ENCODE data around the gene MS4A6A. TPM values are rescaled to one million over a fixed set of nuclear protein-coding genes. Genes with fewer than 3 reads are reported as not detected.
A peak's percentile ranks its signal among the peaks of the same experiment; 100 is the strongest.

The MS4A6A gene
- total and polyA plus RNA-seq, 9 of the 15 experiments (the other 6 are each of a cell fraction or from before 2014, with no cell fraction given) = 0.57 to 9.5 (median 4.2) TPM

GRCh38 chr11:60193687-60194433 lies 11.0 kb upstream of the MS4A6A start:
- Histone ChIP-seq H3K9ac (ENCODE audit: insufficient read depth in 1 of 2, low read depth in 2 of 2, low read length in 2 of 2) (peak overlapping the region in 1 of 2 experiments; percentile 37; a peak in 2 of 4 replicates), H3K27ac (ENCODE audit: extremely low read depth, low read depth, low read length) (peak overlapping the region; percentile 84), H3K36me3 (ENCODE audit: control insufficient read depth, insufficient read depth, low read length) (no peaks in the 10 kb centered on the region; the same call in 2 of the 3 replicates), H2AFZ (ENCODE audit: low read depth, low read length) (peak overlapping the region; percentile 86), H3K79me2 (ENCODE audit: control insufficient read depth, insufficient read depth, low read length) (no peaks in the 10 kb centered on the region), H3K4me3 (no peak overlapping the region), H3K27me3 (ENCODE audit: control insufficient read depth in 2 of 2, insufficient read depth in 2 of 2, low read length in 2 of 2) (no peaks in the 10 kb centered on the region), H3K4me2 (ENCODE audit: insufficient read depth, low read length) (0 out of 2 replicates have a peak overlapping the region, but pooled peaks have one; percentile 55), H3K9me1 (ENCODE audit: control insufficient read depth, insufficient read depth, low read length) (no peaks in the 10 kb centered on the region), H3K9me3 (replicated peaks; ENCODE audit: control insufficient read depth, insufficient read depth, low read depth, low read length) (peaks cover 15% of the 10 kb centered on the region), H4K20me1 (replicated peaks; ENCODE audit: control insufficient read depth, insufficient read depth, low read length) (no peaks in the 10 kb centered on the region), H3K4me1 (replicated peaks in 1 of 2; ENCODE audit: control insufficient read depth in 2 of 2, insufficient read depth in 2 of 2, low read length in 2 of 2) (peaks cover 3 to 27% of the 10 kb centered on the region in 2 experiments; a peak in 3 of 5 replicates)
- FAIRE-seq (peak; percentile 75), DNase-seq (ENCODE audit: extremely low read depth in 1 of 4, low spot score in 3 of 4) (peak; percentile 48 to 75 (median 52)), ATAC-seq (peak; percentile 92)
- in situ Hi-C loops (cut with MboI) = no loop called here
- ChIA-PET POLR2A (interaction anchor here (0.6 to 1.2 kb wide), 2 partner anchors 9 to 1160 kb away, joined by 3 to 4 read pairs; no protein-coding TSS in a partner anchor), CTCF (ENCODE audit: low intra/inter-chr PET ratio) (no interaction called here)
- no TSS peak for BruUV-seq (replicated peaks)
- WGBS (ENCODE audit: insufficient coverage, low coverage, missing lambda C conversion rate) = 29% methylated on average over 1 of the region's 1 CpG
- intact Hi-C loops (cut with micrococcal nuclease) = loop anchor here (5.0 to 10.0 kb wide), 3 partner anchors 129 to 382 kb away; partner anchors contain the start of gene MRPL16
- TF ChIP-seq CAMTA2 (CRISPR knock-in tag; conservative IDR thresholded peaks at IDR 0.05) (no peak), TBL1XR1 (IDR thresholded peaks at IDR 0.05; ENCODE audit: low read length in 2 of 2) (0 out of 4 replicates have a peak, but pooled peaks of 1 of the 2 experiments have one; percentile 23), SMARCE1 (IDR thresholded peaks at IDR 0.05) (peak; percentile 54), FOSL1 (tag; conservative IDR thresholded peaks at IDR 0.05) (peak; percentile 32; the same call in 1 of the 2 replicates), ZNF263 (CRISPR knock-in tag; IDR thresholded peaks at IDR 0.05; ENCODE audit: borderline replicate concordance) (no peak), ZNF3 (CRISPR knock-in tag; IDR thresholded peaks at IDR 0.05) (no peak), ZC3H11A (IDR thresholded peaks at IDR 0.05; ENCODE audit: low read depth, low read length) (no peak), ELK3 (CRISPR knock-in tag; IDR thresholded peaks at IDR 0.05) (no peak), WHSC1 (IDR thresholded peaks at IDR 0.05; ENCODE audit: low read length) (no peak), ZNF23 (CRISPR knock-in tag; IDR thresholded peaks at IDR 0.05) (no peak), RCOR1 (IDR thresholded peaks at IDR 0.05; ENCODE audit: borderline replicate concordance in 1 of 2, low read depth in 2 of 2, low read length in 2 of 2) (peak in 1 of 2 experiments; percentile 22; a peak in 1 of 4 replicates), TCF7 (IDR thresholded peaks at IDR 0.05; ENCODE audit: borderline replicate concordance) (no peak), NR1H2 (CRISPR knock-in tag; IDR thresholded peaks at IDR 0.05) (no peak), CEBPG (CRISPR knock-in tag; IDR thresholded peaks at IDR 0.05) (no peak), CEBPG (tag; conservative IDR thresholded peaks at IDR 0.05 in 1 of 2, IDR thresholded peaks at IDR 0.05 in 1 of 2) (peak in 1 of 2 experiments; percentile 61; a peak in 1 of 4 replicates), NR2C1 (IDR thresholded peaks at IDR 0.05) (no peak), NR2C1 (tag; IDR thresholded peaks at IDR 0.05) (peak; percentile 23; the same call in 1 of the 2 replicates)
- TF ChIP-seq, protein P1, sequence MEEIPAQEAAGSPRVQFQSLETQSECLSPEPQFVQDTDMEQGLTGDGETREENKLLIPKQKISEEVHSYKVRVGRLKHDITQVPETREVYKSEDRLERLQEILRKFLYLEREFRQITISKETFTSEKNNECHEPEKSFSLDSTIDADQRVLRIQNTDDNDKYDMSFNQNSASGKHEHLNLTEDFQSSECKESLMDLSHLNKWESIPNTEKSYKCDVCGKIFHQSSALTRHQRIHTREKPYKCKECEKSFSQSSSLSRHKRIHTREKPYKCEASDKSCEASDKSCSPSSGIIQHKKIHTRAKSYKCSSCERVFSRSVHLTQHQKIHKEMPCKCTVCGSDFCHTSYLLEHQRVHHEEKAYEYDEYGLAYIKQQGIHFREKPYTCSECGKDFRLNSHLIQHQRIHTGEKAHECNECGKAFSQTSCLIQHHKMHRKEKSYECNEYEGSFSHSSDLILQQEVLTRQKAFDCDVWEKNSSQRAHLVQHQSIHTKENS (CRISPR knock-in tag; IDR thresholded peaks at IDR 0.05) = no peak
- TF ChIP-seq, protein P2, sequence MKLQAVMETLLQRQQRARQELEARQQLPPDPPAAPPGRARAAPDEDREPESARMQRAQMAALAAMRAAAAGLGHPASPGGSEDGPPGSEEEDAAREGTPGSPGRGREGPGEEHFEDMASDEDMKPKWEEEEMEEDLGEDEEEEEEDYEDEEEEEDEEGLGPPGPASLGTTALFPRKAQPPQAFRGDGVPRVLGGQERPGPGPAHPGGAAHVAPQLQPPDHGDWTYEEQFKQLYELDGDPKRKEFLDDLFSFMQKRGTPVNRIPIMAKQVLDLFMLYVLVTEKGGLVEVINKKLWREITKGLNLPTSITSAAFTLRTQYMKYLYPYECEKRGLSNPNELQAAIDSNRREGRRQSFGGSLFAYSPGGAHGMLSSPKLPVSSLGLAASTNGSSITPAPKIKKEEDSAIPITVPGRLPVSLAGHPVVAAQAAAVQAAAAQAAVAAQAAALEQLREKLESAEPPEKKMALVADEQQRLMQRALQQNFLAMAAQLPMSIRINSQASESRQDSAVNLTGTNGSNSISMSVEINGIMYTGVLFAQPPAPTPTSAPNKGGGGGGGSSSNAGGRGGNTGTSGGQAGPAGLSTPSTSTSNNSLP (IDR thresholded peaks at IDR 0.05; ENCODE audit: borderline replicate concordance, low read depth, low read length) = peak; percentile 58; the same call in 1 of the 2 replicates

Measured in K562 (cell line).